NCI-H146 treated with DMSO at 0.1 percent for 48 hours (cell line): ENCODE measurements around the gene GALNT16.
"Not testable (repeated sequence)": the region's sequence is repeated elsewhere in the genome, so short reads cannot be mapped to it uniquely, and the experiment has no call there.

Experiments used
- DNase-seq: peaks from one replicate; lab custom pipeline; 2025; ENCODE audit not compliant: unreplicated experiment; lab: John Stamatoyannopoulos, UW

Gene GALNT16

GRCh38 chr14:69259168-69259526 is 811 bp upstream of the GALNT16 start:
- no peak for DNase-seq

- DNase-seq: no peak
Observed at GRCh38 chr14:69260190-69260860, 367 bp downstream of the GALNT16 start.

GRCh38 chr14:69260861-69261564 is 1.1 kb downstream of the GALNT16 start:
- no peak for DNase-seq

GRCh38 chr14:69261761-69262331 is 1.9 kb downstream of the GALNT16 start:
- DNase-seq: no peak

GRCh38 chr14:69262516-69262915 is 2.6 kb downstream of the GALNT16 start:
- no peak for DNase-seq

GRCh38 chr14:69263364-69263763 is 3.4 kb downstream of the GALNT16 start:
- no peak for DNase-seq

GRCh38 chr14:69263771-69264170 is 3.8 kb downstream of the GALNT16 start:
- DNase-seq: no peak

- no peak for DNase-seq
Observed at GRCh38 chr14:69266572-69267345, 6.8 kb downstream of the GALNT16 start.

GRCh38 chr14:69267492-69267891 is 7.5 kb downstream of the GALNT16 start:
- no peak for DNase-seq

GRCh38 chr14:69268223-69268622 is 8.3 kb downstream of the GALNT16 start:
- DNase-seq: no peak

GRCh38 chr14:69268763-69269162 is 8.8 kb downstream of the GALNT16 start:
- DNase-seq: no peak

GRCh38 chr14:69269381-69269780 is 9.4 kb downstream of the GALNT16 start:
- no peak for DNase-seq

GRCh38 chr14:69270097-69270496 is 10.1 kb downstream of the GALNT16 start:
- no peak for DNase-seq

- no peak for DNase-seq
Observed at GRCh38 chr14:69270795-69271708, 11.1 kb downstream of the GALNT16 start.

- no peak for DNase-seq
Observed at GRCh38 chr14:69274321-69274720, 14.4 kb downstream of the GALNT16 start.

- no peak for DNase-seq
Observed at GRCh38 chr14:69275331-69275730, 15.4 kb downstream of the GALNT16 start.

GRCh38 chr14:69277356-69277755 is 17.4 kb downstream of the GALNT16 start:
- DNase-seq: not testable (repeated sequence)

- no peak for DNase-seq
Observed at GRCh38 chr14:69280746-69281291, 20.9 kb downstream of the GALNT16 start.

- DNase-seq: no peak
Observed at GRCh38 chr14:69281450-69282169, 21.7 kb downstream of the GALNT16 start.

- DNase-seq: no peak
Observed at GRCh38 chr14:69282448-69282847, 22.5 kb downstream of the GALNT16 start.
